ENCODE results near the gene ACSF2.
A peak's percentile ranks its signal among the peaks of the same experiment; 100 is the strongest.
"Not testable (repeated sequence)": the region's sequence is repeated elsewhere in the genome, so short reads cannot be mapped to it uniquely, and the experiment has no call there.

ACSF2 gene, protein sequence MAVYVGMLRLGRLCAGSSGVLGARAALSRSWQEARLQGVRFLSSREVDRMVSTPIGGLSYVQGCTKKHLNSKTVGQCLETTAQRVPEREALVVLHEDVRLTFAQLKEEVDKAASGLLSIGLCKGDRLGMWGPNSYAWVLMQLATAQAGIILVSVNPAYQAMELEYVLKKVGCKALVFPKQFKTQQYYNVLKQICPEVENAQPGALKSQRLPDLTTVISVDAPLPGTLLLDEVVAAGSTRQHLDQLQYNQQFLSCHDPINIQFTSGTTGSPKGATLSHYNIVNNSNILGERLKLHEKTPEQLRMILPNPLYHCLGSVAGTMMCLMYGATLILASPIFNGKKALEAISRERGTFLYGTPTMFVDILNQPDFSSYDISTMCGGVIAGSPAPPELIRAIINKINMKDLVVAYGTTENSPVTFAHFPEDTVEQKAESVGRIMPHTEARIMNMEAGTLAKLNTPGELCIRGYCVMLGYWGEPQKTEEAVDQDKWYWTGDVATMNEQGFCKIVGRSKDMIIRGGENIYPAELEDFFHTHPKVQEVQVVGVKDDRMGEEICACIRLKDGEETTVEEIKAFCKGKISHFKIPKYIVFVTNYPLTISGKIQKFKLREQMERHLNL

DNA sequence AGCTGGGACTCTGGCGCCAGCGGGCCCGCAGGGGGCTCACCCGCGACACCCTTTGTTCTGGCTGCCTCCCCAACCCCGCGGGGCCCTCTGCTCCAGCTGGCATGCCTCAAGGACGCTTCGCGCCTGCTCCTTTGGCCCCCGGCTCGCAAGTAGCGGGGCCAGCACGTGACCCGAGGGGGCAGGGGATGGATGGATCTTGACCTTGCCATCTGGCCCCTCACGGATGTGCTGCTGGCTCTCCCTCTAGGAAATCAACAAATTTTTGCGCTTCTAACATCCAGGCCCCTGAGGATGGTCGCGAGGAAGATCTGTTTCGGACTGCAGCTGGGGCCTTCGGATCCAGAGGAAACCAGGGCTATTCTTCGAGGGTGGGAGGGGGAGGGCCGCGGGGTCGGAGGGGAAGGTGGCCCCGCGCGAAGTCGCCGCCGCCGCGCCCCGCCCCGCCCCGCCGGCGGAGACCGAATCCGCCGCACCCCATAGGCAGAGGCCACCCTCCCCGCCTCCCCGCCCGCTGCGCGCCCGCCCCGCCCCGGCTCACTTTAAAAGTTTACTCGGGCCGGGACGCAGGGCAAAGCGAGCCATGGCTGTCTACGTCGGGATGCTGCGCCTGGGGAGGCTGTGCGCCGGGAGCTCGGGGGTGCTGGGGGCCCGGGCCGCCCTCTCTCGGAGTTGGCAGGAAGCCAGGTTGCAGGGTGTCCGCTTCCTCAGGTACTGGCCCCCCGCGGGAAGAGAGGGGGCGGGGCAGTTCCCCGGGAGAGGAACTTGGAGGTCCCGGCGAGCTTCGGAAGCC is at the start of gene ACSF2:
TSS of gene ACSF2 (plus strand) at position 537 of the 790 bp plus-strand sequence. CDS start at position 581, 44 bp downstream.
- peak; percentile 57 for DNase-seq

DNA sequence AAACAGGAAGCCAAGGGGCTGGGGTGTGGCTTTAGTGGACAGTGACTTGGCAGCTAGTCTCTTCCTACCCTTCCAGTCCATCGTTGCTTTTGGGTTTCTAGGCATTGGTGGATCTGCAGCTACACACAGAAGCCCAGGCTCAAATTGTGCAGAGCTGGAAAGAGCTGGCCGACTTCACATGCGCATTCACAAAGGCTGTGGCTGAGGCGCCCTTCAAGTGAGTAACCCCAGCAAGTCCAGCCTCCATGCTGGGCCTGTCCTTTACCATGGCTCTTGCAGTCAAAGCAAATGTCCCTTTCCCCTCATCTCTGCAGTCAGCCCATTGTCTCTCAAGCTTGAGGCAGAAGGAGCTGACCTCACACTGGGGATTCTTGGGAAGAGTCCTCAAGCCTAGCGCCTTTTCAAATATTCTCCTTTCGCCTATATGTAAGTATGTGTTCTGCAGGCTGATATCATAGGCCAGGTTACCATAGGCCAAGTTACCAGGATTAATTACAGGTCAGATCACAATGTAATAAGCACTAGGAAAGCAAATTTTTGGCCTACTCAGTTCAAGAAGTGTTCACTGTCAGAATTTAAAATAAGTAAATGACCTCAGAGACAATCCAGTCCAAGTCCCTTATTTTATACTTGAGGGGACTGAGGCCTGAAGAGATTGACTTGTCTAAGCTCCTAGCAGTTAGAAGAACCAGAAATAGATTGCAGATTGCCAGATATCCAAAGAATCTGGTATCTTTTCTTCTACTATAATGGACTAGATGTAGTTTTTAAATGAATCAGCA is 46.5 kb upstream of the ACSF2 start:
- no peak for DNase-seq

DNA sequence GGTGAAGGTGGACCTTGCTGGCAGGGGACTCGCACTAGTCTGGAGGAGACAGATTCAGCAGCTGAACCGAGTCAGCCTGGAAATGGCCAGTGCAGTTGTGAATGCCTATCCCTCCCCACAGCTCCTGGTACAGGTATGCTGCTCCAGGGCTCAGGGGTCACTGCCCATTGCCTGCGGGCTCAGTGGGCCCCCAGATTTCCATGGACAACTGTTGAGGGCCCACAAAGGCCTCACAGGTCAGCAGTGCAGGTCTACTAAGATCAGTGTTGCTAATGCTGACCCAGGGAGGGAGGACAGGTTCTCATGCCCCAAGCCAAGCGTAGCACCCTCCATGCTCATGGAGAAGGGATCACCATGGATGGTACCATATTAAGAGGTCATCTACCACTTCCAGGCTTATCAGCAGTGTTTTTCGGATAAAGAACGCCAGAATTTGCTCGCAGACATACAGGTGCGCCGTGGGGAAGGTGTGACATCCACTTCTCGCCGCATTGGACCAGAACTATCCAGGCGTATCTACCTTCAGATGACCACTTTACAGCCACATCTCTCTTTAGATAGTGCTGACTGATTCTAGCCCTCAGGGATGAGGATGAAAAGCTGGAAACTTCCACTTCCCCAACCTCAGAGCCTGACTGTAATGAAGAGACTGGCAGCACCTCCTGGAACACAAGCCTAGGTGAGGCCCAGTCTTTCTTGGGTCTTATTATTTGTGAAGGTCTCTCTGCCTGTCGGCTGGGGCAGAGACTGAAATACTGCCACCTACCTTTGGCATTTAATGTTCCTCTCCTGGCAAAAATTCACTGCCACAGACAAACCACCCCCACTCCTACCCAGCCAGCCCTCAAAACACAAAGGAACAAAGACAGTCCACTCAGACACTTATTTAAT is 45.4 kb upstream of the ACSF2 start:
- no peak for DNase-seq

DNA sequence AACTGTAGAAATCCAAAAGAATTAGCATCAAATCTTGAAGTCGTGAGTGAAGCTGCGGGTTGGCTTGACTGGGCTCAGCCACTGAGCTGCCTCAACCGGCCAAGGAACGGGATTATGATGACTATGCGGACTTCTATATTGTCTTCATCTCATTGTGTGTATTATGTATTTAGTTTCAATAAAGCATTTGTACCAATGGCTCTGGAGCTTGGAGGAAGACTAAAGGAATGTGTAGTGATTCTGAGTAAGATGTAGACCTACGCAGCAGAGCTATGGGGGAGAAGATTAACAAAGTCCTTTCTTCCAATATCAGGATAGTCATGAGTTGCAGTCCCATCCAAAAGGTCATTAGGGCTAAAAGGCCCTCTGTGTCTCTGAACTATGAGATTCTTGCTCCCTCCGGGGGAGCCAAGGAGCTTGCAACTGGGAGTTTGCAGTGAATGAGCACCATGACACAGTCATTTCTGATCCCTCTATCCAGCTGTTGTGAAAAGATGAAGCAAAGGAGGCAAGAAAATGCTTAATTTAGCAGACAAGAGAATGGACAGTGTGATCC is 44.7 kb upstream of the ACSF2 start:
- no peak for DNase-seq

DNA sequence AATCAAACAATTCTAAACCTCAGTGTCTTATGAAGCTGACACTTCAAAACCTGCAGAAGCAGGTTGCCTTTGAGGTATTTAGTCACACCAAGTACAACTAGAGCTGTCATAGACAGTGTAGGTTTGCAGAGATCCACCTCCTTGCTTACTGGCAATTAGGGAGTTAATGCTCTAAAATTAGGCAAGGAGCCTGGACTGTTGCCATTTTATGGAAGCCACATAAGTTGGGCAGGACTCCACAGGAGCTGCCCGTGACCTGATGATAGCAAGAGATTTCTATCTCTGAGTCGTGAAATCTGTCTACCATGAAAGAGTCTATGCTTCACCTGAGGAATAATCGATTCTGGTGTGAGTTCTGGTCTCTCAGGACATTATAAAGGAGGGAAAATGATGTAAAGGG is 44.1 kb upstream of the ACSF2 start:
- no peak for DNase-seq

DNA sequence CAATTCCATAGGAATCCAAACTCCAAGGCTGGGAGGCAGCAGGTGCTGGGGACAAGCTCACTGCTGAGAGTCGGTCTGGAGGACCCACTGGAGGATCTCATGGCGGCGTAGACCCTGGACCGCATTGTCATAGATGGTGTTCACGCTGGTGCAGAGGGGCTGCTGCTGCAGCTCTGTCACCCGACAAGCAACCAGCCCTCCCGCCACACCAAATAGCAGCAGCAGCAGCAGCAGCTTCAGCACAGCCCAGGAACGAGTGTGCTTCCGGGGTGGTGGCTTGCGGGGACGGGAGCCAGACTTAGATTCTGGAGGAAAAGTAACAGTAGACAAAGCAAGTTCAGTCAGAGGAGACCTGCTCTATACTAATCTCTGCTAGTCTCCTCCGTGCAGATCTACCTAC is 43.1 kb upstream of the ACSF2 start:
- DNase-seq: no peak

DNA sequence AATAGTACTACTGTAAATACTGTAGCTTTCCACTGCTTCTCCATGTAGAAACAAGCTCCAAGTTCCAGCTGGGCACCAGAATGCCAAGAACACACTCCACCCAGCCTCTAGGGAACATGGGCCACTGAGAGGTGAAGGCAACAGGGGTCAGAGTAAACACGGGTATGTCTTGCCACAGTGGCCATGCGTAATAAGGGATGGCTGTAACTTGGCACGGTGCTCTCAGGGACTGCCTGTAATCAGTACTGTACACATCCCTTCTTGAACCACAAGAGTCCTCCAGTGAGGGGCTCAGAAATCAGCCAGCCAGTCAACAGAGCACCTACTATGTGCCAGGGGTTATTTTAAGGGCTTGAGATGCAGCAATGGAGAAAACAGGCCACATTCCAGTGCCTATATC is 39.5 kb upstream of the ACSF2 start:
- DNase-seq: no peak

DNA sequence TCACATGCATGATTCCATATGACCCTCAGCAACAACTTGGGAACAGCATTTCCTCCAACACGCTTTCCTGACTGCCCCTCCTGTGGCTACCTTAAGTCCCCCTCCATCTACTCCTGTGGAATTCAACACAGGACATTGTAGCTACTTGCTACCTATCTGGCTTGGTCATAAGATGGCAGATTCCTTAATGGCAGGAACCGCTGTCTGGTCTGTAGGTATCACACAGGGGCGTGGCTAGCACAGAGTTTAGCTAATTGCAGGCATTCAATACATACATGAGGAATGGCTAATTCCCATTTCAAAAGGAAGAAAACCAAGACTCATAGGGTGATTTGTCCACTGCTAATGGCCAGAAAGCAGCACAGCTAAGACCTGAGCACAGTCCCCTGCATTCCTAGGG is 37.3 kb upstream of the ACSF2 start:
- no peak for DNase-seq

DNA sequence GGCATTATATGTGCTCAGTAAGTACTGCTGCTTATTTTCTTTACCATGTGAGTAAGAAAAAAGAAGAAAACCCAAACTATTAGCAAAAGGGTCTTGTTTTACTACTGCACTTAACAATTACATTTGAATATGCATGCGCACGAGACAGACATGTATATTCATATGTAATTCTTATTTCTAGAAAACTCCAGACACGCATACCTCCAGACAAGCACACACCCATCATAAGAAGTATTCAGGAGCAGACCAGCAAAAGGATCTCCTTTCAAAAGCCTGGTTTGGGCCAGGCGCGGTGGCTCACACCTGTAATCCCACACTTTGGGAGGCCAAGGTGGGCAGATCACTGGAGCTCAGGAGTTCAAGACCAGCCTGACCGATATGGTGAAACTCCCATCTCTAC is 36.5 kb upstream of the ACSF2 start:
- DNase-seq: no peak

DNA sequence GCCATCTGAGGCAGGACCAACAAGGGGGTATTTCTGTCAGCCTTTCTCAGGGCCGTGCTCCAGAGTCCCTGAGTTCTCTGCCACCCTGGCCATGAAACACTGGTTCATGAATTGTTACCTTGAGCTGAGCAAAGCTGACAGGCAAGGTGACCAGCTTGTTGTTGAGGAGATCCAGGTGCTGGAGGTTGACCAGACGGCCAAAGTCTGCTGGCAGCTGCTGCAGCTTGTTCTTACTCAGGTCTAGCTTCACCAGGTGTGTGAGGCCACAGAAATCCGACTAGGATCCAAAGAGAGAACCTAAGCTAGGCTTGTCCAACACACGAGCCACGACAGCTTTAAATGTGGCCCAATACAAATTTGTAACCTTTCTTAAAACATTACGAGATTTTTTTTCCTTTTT is 33.4 kb upstream of the ACSF2 start:
- no peak for DNase-seq

DNA sequence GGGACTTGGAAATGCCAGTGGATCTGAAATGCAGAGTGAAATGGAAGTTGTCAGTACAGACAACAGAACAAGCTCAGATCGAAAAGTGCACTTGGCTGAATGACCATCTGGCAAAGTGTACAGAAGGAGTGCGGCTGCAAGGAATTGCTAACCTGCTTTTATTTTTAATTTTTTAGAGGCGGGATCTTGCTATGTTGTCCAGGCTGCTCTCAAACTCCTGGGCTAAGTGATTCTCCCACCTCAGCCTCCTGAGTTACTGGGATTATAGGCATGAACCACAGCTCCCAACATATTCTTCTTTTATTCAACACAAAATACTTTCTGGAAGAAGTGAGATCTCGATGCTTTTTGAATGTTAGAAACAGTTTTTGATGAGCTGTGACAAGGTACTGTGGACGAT is 32.3 kb upstream of the ACSF2 start:
- DNase-seq: no peak

DNA sequence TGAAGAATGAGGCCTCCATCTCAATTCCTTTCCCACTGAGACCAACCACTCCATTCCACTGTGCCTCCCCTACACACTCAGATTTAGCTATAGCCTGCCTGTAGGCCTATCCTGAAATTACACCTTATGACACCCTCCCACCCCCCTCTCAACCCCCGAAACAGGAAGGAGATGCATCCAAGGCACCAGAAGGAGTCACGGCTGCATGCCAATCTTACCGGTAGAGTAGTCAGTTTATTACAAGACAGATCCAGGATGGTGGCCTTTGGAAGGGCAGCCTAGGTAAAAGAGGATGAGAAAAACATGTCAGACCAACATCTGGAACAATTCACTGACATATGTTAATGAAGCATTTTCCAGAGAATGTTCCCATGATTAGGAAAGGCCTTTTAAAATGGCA is 31.3 kb upstream of the ACSF2 start:
- no peak for DNase-seq

DNA sequence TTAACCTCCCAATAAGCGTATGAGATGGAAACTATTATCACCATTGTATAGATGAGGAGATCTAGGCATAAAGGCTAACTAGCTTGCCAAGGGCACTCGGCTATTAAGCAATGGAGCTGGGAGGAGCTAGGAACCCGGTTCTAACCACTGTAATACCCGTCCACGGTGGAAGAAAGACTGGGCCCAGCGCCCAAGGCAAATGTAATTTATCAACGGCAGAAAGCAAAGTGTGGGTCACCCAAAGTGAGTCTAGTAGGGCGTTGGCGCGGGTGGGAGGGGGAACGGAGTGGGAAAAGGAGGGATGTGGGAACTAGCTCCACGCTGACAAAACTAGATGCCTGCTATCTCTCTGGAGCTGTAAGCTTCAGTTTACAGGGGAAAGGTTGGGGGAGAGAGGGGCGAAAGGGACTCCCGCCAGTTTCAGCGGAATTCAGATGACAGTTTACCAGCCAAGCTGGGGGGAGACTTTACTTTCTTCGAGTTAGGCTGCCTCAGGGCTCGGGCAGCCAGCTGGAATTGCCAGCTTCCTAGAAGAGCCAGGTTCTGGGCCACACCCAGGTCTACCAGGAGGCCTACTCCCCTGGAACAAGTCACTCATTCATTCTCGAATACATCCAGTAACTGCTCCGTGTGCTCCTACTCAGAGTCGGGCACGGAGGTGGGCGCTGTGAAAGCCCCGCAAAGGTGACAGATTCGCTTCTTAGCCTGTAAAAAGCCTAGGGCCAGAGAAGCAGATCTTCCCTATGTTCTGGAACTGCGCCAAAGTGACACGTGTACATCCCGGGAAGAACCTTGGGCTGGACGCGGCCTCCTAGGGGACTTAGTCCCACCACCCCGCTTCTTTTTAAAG is 29.5 kb upstream of the ACSF2 start:
- no peak for DNase-seq

DNA sequence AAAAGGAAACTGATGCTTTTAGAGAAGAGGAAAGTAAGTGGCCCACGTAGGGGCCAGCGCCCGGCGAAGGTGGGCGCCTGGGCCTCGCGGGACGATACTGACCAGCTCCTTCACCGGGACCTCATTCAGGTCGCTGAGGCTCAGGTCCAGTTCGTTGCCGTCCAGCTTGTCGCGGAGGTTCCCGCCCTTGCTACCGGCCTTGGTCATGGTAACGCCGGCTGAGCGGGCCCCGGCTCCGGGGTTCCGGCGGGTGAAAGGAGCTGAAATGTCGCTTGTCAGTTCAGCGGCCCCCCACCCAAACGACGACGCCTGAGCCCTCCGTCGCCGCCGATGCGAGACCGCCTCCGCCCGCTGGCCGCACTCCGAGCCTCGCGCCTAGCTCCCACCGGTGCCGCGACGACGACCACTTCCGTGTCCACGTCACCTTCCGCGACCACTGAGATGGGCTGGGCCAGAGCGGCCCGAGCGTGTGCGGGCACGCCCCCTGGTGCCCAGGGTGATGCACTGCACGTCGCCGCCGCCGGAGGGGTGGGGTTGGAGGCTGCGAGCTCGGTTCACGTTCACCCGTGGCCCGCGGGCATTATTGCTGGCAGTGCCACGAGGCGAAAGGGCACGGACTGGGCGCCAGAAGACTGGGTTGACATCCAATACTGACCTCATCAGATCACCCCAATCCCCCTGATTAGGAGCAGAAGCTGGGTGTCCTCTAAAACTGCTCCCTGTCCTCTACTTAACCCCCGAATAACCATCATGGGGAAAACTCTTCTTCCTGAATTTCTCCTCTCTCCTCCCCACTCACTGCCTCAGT is 28.7 kb upstream of the ACSF2 start, which contains the start of gene LRRC59:
TSS of gene LRRC59 (minus strand) at position 413 of the 808 bp plus-strand sequence. CDS start at position 207, 206 bp downstream.
- peak; percentile 91 for DNase-seq

DNA sequence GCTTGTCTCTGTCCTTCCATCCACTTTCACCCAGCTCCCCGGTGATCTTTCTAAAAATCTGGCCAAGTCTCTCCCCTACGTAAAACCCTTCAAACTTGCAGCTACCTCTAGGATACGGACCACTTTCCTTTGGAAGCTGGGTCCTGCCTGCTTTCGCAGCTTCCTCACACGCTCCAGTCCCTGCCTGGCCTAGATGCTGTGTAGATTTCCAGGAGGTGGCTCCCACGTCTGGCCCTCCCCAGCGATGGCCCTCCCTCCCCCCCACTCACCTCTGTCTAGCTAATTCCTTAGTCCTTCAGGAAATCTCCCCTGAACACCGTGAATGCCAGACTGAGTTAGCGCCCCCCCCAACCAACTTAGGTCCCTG is 28.1 kb upstream of the ACSF2 start:
- DNase-seq: no peak

DNA sequence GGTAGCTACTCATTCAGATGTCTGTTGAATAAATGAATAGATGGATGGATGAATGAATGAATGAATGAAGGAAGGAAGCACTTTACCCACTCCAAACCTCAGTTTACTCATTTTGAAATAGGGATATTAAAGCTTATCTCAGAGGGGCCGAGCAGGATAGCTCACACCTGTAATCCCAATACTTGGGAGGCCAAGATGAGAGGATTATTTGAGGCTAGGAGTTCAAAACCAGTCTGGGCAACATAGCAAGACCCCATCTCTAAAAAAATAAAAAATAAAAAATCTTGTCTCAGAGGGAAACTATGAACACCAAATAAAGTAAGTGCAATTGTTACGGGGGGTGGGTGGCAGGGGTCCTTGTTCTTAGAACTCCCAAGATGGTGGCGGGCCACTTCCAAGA is 27.3 kb upstream of the ACSF2 start:
- DNase-seq: not testable (repeated sequence)

DNA sequence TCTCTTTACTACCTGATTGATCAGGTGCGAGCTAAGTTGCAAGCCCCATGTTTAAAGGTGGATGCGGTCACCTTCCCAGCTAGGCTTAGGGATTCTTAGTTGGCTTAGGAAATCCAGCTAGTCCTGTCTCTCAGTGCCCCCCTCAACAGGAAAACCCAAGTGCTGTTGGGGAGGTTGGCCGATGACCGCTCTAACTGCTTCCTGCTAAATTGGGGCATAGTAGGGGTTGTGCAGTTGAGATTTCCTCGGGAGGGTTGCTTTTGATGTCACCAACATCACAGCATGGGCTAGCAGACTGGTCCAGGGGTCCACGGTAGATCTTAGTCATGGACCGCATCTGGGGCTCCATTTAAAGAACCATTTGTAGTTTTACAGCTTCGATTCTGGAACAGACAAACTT is 26.4 kb upstream of the ACSF2 start:
- not testable (repeated sequence) for DNase-seq

DNA sequence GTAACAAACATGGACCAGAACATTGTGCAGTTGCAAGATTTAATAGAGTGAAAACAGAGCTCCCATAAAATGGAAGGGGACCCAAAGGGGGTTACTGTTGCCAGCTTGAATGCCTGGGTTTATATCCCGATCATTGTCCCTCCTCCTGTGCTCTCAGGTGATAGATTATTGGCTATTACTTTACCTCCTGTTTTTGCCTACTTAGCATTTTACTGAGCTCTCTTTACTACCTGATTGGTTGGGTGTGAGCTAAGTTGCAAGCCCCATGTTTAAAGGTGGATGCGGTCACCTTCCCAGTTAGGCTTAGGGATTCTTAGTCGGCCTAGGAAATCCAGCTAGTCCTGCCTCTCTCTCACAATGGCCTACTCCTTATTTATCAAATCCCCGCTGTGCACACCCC is 20.7 kb upstream of the ACSF2 start:
- not testable (repeated sequence) for DNase-seq

DNA sequence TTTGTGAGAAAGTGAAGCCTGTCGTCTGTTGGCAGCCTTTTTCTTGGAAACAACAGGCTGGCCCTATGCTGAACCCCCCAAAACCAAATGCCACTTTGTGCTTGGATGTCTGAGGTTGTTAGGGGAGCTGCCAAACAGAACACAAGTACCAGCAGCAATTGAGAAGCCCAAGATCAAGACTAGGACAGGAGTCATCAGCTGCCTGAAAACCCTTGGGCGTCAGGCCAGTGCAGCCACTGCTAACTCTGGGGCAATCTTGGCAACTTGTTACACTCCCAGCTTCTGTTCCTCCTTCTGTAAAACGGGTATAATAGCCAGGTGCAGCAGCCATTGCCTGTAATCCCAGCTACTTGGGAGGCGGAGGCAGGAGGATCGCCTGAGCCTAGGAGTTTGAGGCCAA is 19.4 kb upstream of the ACSF2 start:
- no peak for DNase-seq

DNA sequence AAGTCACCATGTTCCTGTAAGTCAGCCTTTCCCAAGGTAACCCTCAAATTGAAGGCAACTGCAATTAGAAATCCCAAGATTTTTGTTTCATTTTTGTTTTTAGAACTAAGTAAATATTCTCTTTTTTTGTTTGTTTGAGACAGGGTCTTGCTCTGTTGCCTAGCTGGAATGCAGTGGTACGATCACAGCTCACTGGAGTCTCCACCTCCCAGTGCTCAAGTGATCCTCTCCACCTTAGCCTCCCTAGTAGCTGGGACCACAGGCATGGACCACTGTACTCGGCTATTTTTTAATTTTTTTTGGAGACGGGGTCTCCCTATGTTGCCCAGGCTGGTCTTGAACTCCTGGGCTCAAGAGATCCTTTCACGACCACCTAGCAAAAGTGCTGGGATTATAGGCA is 18.1 kb upstream of the ACSF2 start:
- DNase-seq: no peak
